Activated CD8-positive, alpha-beta memory T cell treated with anti-CD3 and anti-CD28 coated beads, Interleukin-2, amount 50 U/mL, for 24 hours (primary cell): ENCODE data around the gene TRAPPC6A.

Experiments used
- DNase-seq: peaks from one replicate; pipeline ENCODE4 v3.0.0-alpha.2; 2020; ENCODE audit errors: extremely low read depth

The TRAPPC6A gene

GRCh38 chr19:45149129-45149528 lies 28.9 kb downstream of the TRAPPC6A start:
- no peak for DNase-seq

- DNase-seq: no peak
Measured at GRCh38 chr19:45147835-45148676, 30.0 kb downstream of the TRAPPC6A start.

- DNase-seq: no peak
Measured at GRCh38 chr19:45146741-45147205, 31.3 kb downstream of the TRAPPC6A start.

GRCh38 chr19:45146251-45146650 lies 31.8 kb downstream of the TRAPPC6A start:
- DNase-seq: no peak

- no peak for DNase-seq
Measured at GRCh38 chr19:45145270-45146189, 32.5 kb downstream of the TRAPPC6A start.

- DNase-seq: no peak
Measured at GRCh38 chr19:45144431-45145269, 33.4 kb downstream of the TRAPPC6A start.

- DNase-seq: no peak
Measured at GRCh38 chr19:45142726-45143110, 35.3 kb downstream of the TRAPPC6A start.

GRCh38 chr19:45142016-45142725 lies 35.9 kb downstream of the TRAPPC6A start:
- DNase-seq: no peak

- no peak for DNase-seq
Measured at GRCh38 chr19:45141203-45141900, 36.7 kb downstream of the TRAPPC6A start.

GRCh38 chr19:45140533-45140932 lies 37.5 kb downstream of the TRAPPC6A start:
- DNase-seq: no peak

- DNase-seq: no peak
Measured at GRCh38 chr19:45140144-45140503, 37.9 kb downstream of the TRAPPC6A start.

GRCh38 chr19:45139286-45140143 lies 38.5 kb downstream of the TRAPPC6A start:
- DNase-seq: no peak

- no peak for DNase-seq
Measured at GRCh38 chr19:45138303-45138751, 39.7 kb downstream of the TRAPPC6A start.

- DNase-seq: no peak
Measured at GRCh38 chr19:45137179-45137761, 40.8 kb downstream of the TRAPPC6A start.

GRCh38 chr19:45136507-45137178 lies 41.4 kb downstream of the TRAPPC6A start:
- no peak for DNase-seq

- DNase-seq: no peak
Measured at GRCh38 chr19:45135176-45135885, 42.7 kb downstream of the TRAPPC6A start.

- DNase-seq: no peak
Measured at GRCh38 chr19:45133661-45134060, 44.4 kb downstream of the TRAPPC6A start.
